Spleen (tissue), 7 donors: Measurements from ENCODE around the gene DSCAML1.

Source experiments
- POLR2A ChIP-seq, 3 donors: fragments of 450-650 bp; IDR thresholded peaks; one replicate each; pipeline ENCODE4 v1.5.1; 2017; ENCODE audit warnings: antibody characterized with exemption in 3 of 3, mild to moderate bottlenecking in 1 of 3
- POLR2AphosphoS5 ChIP-seq, 3 donors: sonication (generic); formaldehyde crosslinking; IDR thresholded peaks; one replicate each; pipeline ENCODE4 v1.5.1; 2017; ENCODE audit warnings: antibody characterized with exemption in 3 of 3
- TF ChIP-seq, protein P1 (sequence below), 11 experiments: fragments of 200-600 bp in 7 of 11; fragments of 450-650 bp in 4 of 11; sonication (generic) in 4 of 11; IDR thresholded peaks in 8 of 11; conservative IDR thresholded peaks in 3 of 11; 1 replicate in 7 of 11; 2 replicates in 4 of 11; pipeline versions ENCODE4 v1.4.0 to v1.8.0; 2016 to 2021; ENCODE audit warnings: antibody characterized with exemption in 11 of 11, inconsistent platforms in 4 of 11, mild to moderate bottlenecking in 1 of 11
- donor health status: DM: no; HTN: no; CAD: no; lungs with moderate emphysema.
- donor health status: DM: no; HTN: no; CAD: no.
- donor health status: DM: no; HTN: no; CAD: no.

DNA sequence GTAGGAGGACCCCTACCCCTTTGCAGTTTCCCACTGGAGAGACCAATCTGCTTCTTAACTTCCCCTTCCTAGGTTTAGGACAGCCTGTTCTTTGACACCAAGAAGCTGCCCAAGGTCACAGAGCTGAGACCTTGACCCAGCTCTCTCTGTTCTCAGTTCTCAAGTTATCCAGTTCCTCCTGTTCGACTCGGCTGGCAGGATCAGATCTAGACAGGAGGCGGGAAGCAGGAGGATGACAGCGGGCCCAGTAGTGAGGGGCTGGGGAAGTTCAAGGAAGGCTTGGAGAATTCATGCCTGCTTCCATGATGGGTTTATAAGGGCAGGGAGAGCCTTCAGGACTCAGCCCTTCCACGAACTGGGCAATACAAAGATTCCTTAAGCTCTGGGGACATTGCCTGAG lies 210.6 kb downstream of the DSCAML1 start:
- TF ChIP-seq, protein P1, sequence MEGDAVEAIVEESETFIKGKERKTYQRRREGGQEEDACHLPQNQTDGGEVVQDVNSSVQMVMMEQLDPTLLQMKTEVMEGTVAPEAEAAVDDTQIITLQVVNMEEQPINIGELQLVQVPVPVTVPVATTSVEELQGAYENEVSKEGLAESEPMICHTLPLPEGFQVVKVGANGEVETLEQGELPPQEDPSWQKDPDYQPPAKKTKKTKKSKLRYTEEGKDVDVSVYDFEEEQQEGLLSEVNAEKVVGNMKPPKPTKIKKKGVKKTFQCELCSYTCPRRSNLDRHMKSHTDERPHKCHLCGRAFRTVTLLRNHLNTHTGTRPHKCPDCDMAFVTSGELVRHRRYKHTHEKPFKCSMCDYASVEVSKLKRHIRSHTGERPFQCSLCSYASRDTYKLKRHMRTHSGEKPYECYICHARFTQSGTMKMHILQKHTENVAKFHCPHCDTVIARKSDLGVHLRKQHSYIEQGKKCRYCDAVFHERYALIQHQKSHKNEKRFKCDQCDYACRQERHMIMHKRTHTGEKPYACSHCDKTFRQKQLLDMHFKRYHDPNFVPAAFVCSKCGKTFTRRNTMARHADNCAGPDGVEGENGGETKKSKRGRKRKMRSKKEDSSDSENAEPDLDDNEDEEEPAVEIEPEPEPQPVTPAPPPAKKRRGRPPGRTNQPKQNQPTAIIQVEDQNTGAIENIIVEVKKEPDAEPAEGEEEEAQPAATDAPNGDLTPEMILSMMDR (IDR thresholded peaks at IDR 0.05 in 8 of 11, conservative IDR thresholded peaks at IDR 0.05 in 3 of 11), result no peak
- TF ChIP-seq POLR2AphosphoS5 (IDR thresholded peaks at IDR 0.05) (no peak), POLR2A (IDR thresholded peaks at IDR 0.05) (no peak)
